HG03196 (cell line): ENCODE measurements around the gene RPS6KA5.
A peak's percentile ranks its signal among the peaks of the same experiment; 100 is the strongest.

Source experiments
- ATAC-seq: cut with Tn5 transposase; IDR thresholded peaks from one replicate; pipeline ENCODE4 v1.9.1; 2021; ENCODE audit not compliant: unreplicated experiment

The RPS6KA5 gene

GRCh38 chr14:91031666-91032065 is 28.8 kb downstream of the RPS6KA5 start:
- ATAC-seq = no peak

GRCh38 chr14:91029456-91030217 is 30.8 kb downstream of the RPS6KA5 start:
- ATAC-seq = no peak

GRCh38 chr14:91027561-91027960 is 32.9 kb downstream of the RPS6KA5 start:
- no peak for ATAC-seq

GRCh38 chr14:91022622-91023028 is 37.8 kb downstream of the RPS6KA5 start:
- ATAC-seq = peak; percentile 88

- ATAC-seq = no peak
Observed at GRCh38 chr14:91021991-91022621, 38.3 kb downstream of the RPS6KA5 start.

- ATAC-seq = no peak
Observed at GRCh38 chr14:91021115-91021514, 39.3 kb downstream of the RPS6KA5 start.

- ATAC-seq = no peak
Observed at GRCh38 chr14:91019673-91020072, 40.8 kb downstream of the RPS6KA5 start.

GRCh38 chr14:91018481-91018880 is 42.0 kb downstream of the RPS6KA5 start:
- ATAC-seq = no peak

- no peak for ATAC-seq
Observed at GRCh38 chr14:91016800-91017410, 43.5 kb downstream of the RPS6KA5 start.

- no peak for ATAC-seq
Observed at GRCh38 chr14:91015435-91015834, 45.0 kb downstream of the RPS6KA5 start.

- no peak for ATAC-seq
Observed at GRCh38 chr14:91012045-91012444, 48.4 kb downstream of the RPS6KA5 start.

GRCh38 chr14:91010153-91010533 is 50.3 kb downstream of the RPS6KA5 start:
- no peak for ATAC-seq

- peak; percentile 89 for ATAC-seq
Observed at GRCh38 chr14:91009501-91010152, 50.8 kb downstream of the RPS6KA5 start.

GRCh38 chr14:91008759-91009409 is 51.6 kb downstream of the RPS6KA5 start:
- no peak for ATAC-seq

- no peak for ATAC-seq
Observed at GRCh38 chr14:91005716-91006115, 54.7 kb downstream of the RPS6KA5 start.

GRCh38 chr14:91004987-91005386 is 55.5 kb downstream of the RPS6KA5 start:
- no peak for ATAC-seq

GRCh38 chr14:90999299-90999698 is 61.1 kb downstream of the RPS6KA5 start:
- no peak for ATAC-seq

GRCh38 chr14:90996967-90997366 is 63.5 kb downstream of the RPS6KA5 start:
- ATAC-seq = no peak

GRCh38 chr14:90995785-90996184 is 64.7 kb downstream of the RPS6KA5 start:
- ATAC-seq = no peak

- no peak for ATAC-seq
Observed at GRCh38 chr14:90993792-90994191, 66.6 kb downstream of the RPS6KA5 start.
